HG03442 (cell line): ENCODE results near the gene SYNDIG1.

Experiments used
- ATAC-seq: cut with Tn5 transposase; IDR thresholded peaks from one replicate; pipeline ENCODE4 v1.9.1; 2021; ENCODE audit warnings: mild to moderate bottlenecking, moderate library complexity; ENCODE audit not compliant: unreplicated experiment

SYNDIG1 gene

DNA sequence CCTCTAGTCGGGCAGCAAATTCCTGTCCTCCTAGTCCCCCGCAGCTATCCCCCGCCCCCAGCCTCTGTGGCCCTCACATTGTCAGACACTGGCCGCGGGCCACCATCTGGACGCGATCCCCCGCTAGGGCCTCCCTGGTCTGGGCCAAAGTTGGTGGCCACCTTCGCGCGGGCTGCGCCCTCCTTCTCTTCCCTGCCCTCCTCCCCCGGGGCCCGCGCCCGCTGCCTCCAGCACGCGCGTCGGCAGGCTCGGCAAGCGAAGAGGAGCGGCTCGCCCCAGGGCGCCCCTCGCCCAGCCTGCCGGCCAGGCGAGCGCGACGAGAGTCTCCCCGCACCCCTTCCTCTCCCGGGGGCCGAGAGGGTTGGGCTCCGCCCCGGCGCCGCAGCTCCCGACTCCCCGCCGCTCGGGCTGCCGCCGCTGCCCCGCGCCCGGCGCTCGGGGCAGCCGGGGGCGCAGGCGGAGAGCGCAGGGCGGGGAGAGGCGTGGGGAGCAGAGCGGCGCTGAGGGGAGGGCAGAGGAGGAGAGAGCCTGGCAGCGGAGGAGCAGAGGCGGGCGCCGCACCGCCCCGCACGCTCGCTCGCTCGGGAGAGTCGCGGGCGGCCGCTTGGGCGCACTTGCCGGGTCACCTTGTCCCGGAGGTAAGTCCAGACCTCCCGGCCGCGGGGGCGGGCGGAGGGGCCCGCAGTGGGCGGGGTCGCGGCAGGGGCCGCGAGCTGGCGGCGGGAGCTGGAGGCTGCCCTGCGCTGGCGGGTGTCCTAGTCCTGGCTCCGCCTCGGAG lies at the start of gene SYNDIG1:
Gene SYNDIG1 (plus strand): TSS at position 514 of the 778 bp plus-strand sequence. CDS start 73,469 bp downstream, outside the sequence.
- ATAC-seq: no peak

DNA sequence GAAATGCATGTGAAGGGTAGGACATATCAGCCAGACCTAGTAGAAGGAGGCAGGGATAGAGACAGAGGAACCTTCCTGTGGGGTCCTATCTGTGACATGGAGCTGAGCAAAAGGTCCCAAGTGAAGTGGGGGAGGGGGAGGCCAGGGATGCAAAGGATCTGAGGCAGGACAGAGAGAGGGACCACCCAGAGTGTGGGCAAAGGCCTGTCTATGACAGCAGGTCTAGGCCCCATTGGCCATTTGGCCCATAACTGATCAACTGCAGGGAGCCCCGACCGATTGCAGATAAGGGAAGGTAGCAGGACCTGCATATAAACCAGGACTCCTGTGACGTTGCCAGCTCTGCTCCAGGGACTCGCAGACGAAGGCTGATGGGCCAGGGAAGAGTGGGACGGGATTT lies 49.6 kb upstream of the SYNDIG1 start:
- no peak for ATAC-seq

DNA sequence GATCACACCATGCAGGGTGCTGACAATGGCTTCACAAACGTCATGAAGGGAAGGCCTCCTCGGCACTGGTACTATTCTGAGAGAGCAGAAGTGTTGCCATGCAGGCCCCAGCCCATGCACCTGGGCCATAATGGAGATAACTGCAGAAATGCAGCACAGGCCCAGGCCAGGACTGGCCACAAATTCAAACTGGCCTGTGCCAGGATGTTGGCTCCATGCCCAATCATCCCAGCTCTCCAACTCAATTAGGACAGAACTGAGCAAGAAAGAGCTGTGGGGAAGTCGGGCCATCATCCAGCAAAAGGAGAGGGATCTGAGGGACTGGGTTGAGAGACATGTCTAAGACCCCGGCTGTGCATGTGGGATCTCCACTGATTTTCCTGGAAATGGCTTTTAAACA lies 48.9 kb upstream of the SYNDIG1 start:
- no peak for ATAC-seq

DNA sequence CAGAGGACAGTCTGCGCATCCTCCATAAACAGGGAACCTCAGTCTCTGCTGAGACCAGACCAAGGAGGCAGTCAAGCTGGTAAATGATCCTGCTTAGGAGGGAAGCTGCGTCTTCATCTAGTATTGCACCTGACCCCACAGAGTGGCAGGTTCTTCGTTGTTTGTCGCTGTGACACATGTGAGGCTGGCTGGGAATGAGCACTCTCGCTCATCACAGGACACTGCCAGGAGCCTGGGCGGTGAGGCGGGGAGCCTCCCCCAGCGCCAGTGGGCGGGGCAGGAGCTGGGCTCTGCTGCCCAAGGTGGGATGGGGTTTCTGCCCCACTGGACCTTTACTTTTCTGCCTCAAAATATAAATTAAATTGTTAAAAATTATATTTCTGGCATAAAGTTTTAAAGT lies 48.4 kb upstream of the SYNDIG1 start:
- no peak for ATAC-seq

DNA sequence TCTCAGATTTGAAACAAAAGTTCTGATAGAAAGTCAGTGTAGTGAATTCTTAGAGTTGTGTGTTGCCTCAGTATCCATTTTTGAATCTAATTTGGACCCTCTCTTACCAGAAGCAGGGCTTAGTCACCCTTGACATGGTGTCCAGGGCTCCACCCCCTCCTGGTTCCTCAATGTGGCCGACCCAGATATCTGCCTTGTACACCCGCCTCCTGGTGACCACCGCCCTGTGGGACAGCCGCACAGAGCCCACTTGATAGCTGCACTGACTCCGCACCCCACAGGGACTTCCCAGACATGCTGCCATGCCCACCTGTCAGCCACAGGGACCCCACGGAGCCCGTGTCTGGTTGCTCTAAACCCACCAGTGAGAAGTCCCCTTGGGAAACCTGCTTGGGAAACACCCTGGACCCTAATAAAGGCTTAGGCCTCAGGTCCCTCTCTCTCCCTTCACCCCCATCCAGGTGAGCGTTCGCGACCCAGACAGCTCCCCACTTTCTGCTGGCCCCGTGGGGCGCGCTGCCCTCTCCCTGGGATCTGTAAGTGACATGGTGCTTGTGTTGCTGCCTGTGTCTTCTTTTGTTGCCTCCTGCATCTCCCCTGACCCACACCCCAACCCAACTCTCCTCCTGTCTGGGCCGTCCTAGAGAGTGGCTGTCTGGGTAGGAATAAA lies 47.2 kb upstream of the SYNDIG1 start:
- no peak for ATAC-seq

DNA sequence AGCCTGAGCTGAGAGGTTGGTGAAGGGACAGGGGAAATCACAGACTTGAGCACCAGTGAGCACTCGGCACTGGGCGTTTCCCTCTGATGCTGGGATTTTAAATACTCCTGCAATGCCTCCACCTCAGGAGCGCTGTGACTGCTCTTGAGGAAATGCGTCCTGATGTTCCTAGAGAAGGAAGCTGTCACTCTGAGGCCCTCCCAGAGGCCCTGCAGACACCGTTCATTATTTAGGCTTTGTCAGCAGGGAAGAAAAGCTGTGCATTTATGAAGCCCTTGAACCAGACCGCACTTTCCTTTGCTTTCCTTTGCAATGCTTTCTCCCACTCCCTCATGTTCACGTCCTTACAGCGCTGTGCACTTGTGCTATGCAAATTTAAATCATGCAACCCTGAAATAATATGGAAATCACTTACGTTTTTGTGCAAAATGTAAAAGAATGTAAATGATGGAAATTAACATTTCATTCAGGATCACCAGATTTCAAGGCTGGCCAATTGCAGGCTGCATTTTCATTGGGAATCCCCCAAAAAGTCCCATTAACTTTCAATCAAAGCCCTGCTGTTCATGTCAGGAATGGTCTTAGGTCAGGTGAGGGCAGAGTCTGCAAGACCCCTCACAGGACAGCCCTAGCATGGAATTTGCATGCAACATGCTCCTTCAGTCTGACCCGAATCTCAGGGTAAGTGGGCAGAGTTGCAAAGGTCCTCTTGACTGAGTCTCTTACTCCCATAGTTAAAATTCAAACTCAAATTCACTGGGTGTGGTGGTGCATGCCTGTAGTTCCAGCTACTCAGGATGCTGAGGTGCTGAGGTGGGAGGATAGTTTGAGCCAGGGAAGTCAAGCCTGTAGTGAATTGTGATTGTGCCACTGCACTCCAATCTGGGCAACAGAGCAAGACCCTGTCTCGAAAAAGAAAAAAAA lies 45.8 kb upstream of the SYNDIG1 start:
- no peak for ATAC-seq

DNA sequence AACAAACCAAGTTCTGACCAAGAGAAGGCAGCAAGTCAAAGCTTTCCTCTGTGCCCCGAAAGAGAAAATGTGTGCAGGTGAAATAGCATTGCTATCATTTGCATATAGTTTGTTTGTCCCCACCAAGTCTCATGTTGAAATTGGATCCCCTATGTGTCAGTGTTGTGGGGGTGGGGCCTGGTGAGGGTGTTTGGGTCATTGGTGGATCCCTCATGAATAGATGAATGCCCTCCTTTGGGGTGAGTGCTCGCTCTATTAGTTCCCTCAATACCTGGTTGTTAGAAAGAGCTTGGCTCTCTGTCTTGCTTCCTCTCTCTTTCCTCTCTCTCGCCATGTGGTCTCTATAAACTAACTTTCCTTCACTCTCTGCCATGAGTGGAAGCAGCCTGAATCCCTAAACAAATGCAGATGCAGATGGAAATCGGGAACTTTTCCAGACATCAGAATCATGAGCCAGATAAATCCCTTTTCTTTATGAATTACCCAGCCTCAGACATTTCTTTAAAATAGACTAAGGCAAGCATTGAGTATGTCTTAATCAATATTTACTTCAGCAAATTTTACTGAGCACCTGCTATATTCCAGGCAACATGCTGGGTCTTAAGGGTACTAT lies 43.8 kb upstream of the SYNDIG1 start:
- no peak for ATAC-seq

DNA sequence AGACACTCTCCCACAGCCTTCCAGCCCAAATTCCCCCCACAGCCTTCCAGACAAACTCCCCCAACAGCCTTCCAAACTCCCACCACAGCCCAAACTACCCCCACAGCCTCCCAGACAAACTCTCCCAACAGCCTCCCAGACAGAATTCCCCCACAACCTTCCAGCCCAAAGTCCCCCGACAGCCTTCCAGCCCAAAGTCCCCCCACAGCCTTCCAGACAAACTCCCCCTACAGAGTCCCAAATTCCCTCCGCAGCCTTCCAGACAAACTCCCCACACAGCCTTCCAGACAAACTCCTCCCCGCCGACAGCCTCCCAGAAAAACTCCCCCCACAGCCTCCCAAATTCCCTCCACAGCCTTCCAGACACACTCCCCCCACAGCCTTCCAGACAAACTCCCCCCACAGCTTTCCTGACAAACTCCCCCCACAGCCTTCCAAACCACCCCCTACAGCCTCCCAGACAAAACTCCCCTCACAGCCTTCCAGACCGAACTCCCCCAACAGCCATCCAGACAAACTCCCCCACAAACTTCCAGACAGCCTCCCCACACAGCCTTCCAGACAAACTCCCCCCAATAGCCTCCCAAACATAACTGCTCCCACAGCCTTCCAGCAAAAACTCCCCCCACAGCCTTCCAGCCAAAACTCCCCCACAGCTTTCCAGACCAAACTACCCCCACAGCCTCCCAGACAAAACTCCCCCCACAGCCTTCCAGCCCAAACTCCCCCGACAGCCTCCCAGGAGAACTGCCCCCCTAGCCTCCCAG lies 38.0 kb upstream of the SYNDIG1 start:
- ATAC-seq: no peak

DNA sequence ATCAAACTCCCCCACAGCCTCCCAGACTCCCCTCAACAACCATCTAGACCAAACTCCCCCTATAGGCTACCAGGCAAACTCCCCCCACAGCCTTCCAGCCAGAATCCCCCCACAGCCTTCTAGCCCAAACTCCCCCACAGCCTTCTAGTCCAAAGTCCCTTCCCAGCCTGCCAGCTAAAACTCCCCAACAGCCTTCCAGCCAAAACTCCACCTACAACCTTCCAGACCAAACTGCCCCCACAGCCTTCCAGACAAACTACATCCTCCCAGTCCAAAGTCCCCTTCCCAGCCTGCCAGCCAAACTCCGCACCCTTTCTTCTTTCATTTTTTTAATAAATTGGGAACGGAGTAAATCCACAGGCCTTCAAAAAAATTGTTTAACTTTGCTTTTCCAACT lies 37.4 kb upstream of the SYNDIG1 start:
- no peak for ATAC-seq

DNA sequence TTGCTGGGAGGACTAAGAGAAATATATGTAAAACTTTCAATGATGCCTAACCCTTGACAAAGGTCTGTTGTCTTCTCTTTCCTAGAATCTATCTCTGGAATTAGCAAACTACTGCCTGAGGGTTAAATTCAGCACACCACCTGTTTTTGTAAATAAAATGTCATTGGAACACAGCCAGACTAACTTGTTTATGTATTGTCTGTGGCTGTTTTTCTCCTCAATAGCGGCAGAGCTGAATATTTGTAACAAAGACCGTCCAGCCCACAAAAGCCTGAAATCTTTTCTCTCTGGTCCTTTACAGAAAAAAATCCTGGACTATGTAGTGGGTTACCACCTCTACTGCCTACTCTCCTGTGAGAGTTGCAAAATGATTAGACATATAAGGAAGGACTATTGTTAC lies 33.3 kb upstream of the SYNDIG1 start:
- no peak for ATAC-seq

DNA sequence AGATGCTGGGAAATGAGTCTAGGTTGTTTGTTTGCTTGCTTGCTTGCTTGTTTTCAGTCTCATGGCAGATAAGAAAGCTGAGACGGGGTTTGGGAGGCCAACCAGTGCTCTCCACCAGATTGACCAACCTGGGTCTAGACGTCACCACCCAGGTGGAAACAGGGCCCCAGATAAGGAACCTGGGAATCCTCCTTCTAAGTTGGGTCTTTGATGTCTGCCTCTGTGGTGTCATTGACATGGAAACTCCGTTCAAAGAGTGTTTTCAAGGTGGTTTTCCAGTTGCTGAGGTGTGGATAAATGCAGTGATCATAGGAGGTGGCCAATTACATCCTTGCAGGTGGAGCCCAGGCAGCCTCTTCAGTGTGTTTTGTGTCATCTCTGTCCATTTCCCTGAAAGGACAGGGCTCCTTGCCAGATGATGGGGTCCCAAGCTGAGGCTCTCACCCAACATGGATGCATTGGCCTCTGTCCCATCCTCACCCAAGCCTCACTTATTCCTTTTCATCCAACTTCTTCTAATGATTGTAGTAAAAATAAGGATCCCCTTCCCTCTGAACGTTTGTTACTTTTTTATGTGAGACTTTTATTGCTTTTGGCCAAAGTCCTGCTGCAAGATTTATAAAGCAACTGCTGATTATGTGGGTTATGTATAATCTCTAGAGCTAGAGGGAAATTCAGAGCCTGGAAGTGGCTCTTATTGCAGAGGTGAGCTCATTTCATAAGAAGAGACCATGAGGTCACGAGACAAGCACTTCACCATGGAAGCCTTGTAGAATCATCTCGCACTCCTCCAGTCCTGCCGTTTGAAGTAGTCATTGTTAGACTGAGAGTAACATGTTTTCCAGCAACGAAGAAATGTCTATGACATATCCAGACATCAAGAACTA lies 32.0 kb upstream of the SYNDIG1 start:
- ATAC-seq: no peak

DNA sequence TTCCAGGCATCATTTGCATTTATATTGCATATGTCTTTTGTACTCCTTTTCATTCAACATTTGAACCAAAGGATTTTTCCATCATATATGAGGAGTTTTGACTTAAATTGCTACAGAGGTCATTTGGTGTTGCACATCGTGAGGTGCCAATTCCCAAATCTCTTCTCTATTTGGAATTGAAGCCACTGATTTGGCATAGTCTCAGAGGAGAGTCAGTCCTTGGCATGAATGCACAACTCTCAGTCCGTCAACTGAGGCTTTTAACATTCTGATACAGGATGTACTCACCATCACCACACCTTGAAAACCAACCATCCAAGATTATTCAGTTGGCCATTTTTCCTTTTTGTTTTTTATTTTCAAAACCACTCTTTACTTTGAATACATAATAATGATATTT lies 31.1 kb upstream of the SYNDIG1 start:
- no peak for ATAC-seq

DNA sequence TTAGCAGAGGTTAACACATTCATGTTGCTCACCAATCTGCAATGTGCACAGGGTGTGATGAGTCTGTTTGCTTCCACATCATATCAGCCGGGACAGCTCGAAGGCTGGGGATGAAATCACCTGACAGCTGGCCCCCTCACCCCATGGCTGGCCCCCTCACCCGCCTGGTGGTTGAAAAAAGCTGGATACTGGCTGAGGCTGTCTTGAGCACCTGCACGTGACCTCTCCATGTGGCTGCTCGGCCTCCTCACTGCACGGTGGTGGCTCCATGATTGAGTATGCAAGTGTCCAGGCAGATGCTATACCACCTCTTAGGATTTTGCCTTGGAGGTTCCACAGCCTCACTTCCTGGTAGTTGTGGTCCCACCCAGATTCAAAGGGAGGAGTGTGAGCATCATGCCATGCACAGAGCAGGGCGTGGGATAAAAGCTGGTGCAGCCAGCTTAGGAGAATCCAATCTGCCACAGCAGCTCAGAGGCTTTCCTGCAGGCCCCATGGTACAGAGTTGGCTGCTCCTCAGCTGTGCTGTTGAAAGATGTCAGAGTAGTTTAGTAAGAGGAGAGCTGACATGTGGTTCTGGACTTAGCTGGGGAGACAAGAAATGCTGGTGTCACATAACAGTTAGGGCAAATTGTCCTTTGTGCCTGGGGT lies 29.6 kb upstream of the SYNDIG1 start:
- no peak for ATAC-seq

DNA sequence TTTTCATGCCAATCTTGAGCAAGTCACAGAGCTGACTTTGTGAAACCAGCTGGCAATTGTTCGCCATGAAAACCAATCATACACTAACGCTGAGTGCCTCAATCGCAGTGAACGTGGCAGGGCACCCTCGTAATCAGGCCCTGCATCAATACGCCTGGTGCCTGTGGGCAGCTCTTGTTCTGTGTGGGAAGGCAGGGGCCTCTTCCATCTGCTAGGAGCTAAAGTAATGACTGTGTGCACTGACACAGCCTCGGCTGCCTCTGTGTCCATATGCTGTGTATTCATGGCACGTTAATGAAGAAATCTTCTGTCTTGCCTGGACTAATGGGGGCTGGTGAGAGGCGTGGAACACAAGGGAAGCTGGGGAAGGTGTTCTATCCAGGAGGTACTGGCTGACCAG lies 27.8 kb upstream of the SYNDIG1 start:
- ATAC-seq: no peak

DNA sequence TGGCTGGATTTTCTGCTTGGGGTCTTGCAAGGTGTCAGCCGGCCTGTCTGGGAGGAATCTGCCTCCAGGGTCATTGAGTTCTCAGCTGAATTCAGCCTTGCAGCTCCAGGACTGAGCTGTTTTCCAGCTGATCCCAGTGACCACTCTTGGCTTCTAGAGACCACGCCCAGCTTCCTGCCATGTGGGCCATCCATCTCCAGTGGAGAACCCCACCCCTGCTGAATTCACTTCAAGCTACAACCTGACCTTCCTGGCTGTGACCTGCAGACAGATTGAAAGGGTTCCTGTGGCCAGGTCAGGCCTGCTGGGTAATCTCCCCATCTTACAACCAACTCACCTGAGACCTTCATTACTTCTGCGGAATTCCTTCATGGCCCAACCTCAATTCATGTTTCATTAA lies 26.5 kb upstream of the SYNDIG1 start:
- ATAC-seq: no peak

DNA sequence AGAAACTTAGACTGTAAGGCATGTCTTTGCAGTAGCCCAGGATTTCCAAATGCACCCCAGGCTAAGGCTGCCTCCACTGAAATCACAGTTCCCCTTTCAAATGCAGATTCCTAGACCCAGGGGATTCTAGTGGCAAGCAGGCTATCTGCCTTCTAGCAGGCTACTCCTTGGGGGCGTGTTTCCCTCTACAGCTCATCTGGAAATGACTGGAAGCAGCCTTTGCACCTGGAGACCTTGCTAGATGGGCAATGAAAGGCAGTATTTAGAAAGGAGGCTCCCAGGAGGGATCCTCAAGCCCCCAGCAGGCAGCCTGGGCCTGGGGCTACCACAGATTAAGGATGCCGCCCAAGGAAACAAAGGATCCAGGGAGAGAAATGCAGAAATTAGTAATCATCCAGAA lies 26.0 kb upstream of the SYNDIG1 start:
- no peak for ATAC-seq

DNA sequence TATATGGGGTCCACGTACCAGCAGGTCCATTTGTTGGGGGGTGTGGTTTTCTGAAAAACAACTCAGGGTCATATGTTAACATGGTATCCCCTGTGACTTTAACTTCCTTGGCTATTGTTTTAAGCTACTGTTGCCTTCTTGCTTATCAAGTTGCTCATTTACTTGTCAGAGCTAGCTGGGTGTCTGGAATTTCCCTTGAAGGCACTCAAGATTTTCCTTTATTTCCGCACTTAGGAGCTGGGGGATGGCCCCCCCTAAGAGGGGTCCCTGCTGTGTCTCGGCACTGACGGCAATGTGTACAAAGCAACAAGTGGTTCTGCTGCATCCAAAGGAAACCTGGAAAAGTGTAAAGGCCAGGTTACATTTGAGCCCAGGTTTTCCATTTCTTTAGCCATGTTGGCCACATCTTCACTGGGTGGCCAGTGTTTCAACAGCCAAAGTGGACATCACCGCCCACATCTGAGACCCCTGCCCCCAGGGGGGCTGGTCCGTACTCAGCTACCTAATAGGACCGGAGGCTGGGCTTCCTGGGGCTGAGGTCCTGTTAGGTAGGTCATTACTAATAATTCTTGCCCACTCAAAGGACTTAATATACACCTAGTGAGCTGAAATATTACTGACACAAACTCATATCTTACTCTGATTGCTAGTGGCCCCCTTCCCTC lies 24.8 kb upstream of the SYNDIG1 start:
- ATAC-seq: no peak

DNA sequence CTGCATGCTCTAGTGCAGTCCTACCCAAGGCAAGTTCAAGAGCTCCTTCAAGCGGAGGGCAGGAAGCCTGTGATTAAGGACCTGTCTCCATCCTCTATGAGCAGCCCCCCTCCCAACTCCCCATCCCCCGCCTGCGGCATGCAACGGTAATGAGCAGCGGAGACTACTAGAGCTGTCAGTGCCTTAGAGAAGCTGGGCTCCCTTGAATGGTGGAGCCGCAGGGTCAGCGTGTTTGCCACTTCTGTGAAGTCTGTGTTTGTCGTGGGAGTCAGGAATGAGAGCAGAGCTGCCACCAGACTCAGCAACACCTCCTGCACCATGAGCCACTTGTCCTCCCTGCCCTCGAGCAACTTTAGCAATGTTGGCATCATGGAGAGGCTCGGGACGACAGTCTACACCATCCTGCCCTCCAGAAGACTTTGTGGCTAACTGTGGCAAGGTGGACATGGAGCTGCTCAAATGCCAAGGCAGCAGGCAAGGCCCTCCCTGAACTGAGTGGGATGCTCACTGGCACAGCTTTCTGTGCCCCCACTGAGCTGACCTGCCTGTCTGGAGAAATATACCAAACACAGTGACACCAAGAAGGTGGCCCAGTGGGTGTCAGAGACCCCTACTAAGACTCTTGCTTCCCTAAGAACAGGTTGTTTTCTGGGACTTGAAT lies 23.8 kb upstream of the SYNDIG1 start:
- ATAC-seq: no peak
